Measurements from ENCODE around the gene ABCC10.

Gene ABCC10

DNA sequence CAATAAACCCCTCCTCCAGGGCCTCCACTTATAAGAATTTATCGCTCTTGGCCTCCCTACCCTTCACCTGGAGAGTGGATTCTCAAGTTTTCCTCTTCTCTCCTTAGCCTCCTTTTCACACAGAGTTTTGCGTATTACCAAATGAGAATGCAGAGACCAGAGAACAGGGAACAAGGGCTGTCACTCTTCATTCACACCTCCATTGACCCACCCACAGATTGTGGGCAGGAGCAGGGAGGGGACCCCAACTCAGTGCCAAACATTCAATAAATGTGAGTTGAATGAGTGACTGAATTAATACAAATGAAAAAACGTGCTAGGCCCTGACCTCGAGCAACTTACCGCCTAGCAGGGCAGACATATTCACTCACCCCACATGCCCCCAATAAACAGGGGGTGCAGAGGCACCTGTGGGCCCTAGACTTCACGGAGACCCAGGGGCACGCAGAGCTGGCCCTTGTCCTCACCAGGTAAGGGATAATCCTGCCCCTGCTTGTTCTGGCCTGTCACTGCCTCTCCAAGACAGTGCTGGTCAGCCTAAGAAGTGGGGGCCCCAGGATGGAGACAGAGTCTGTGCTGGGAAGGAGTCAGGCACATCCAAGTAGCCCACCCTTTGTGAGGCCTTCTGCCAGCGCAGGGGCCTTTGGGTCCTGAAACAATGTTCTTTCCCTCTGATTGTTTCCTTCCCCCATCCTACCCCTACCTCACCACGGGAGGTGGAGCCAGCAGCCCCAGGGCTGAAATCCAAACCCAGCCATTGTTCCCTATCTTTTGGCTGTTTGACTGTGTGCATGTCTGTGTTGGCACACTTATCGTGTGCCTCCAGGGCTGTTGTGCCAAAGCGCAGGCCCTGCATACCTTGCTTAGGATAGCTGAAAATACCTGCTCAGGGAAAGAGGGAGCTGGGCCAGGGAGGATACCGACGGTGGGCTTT is 41.7 kb downstream of the ABCC10 start:
- no peak for DNase-seq (ENCODE audit: low read depth)
- TF ChIP-seq, protein P1, sequence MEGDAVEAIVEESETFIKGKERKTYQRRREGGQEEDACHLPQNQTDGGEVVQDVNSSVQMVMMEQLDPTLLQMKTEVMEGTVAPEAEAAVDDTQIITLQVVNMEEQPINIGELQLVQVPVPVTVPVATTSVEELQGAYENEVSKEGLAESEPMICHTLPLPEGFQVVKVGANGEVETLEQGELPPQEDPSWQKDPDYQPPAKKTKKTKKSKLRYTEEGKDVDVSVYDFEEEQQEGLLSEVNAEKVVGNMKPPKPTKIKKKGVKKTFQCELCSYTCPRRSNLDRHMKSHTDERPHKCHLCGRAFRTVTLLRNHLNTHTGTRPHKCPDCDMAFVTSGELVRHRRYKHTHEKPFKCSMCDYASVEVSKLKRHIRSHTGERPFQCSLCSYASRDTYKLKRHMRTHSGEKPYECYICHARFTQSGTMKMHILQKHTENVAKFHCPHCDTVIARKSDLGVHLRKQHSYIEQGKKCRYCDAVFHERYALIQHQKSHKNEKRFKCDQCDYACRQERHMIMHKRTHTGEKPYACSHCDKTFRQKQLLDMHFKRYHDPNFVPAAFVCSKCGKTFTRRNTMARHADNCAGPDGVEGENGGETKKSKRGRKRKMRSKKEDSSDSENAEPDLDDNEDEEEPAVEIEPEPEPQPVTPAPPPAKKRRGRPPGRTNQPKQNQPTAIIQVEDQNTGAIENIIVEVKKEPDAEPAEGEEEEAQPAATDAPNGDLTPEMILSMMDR (IDR thresholded peaks at IDR 0.05; ENCODE audit: control insufficient read depth, extremely low read depth, insufficient read depth): no peak

DNA sequence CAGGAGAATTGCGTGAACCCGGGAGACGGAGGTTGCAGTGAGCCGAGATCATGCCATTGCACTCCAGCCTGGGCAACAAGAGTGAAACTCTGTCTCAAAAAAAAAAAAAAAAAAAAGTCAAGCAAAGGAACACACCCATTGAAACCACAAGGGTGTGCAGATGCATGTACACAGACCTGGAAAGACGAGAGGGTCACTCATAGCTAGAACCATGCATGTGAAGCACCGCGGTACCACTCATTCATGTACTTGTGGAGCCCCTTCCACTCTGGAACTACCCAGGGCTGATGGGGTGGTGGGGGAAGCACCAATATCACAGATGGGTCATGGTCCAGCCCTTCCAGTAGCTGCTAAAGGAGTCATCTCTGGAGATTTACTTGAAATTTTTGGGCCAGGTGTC is 42.6 kb downstream of the ABCC10 start:
- no peak overlapping the region for H3K4me3 ChIP-seq (ENCODE audit: low read depth, low read length)
- TF ChIP-seq, protein P1 (IDR thresholded peaks at IDR 0.05; ENCODE audit: control insufficient read depth, extremely low read depth, insufficient read depth): no peak
- DNase-seq (ENCODE audit: low read depth): no peak

More for the DNA sequence above, 41.7 kb downstream of the ABCC10 start:
- no peak overlapping the region for H3K4me3 ChIP-seq (ENCODE audit: low read depth, low read length)

DNA sequence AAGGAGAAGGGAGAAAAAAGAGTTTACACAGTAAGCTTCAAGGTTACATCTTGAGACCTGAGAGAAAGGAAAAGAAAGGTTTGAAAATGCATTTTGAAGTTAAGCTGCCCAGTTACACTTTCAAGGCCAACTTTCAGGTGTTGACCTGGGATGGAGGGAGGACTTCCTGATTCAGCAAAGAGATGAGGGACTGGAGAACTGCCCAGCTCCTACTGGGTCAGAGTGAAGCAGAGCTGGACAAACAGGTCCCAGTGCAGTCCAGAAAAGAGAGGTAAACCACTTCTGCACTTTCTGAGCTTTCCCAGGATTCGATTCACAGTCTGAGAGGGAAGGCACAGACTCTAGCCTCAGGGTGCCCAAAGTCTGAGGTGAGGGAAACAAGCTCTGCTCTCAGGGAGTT is 44.1 kb downstream of the ABCC10 start:
- peak; percentile 74 for DNase-seq (ENCODE audit: low read depth)
- TF ChIP-seq, protein P1 (IDR thresholded peaks at IDR 0.05; ENCODE audit: control insufficient read depth, extremely low read depth, insufficient read depth): no peak
- no peak overlapping the region for H3K4me3 ChIP-seq (ENCODE audit: low read depth, low read length)

DNA sequence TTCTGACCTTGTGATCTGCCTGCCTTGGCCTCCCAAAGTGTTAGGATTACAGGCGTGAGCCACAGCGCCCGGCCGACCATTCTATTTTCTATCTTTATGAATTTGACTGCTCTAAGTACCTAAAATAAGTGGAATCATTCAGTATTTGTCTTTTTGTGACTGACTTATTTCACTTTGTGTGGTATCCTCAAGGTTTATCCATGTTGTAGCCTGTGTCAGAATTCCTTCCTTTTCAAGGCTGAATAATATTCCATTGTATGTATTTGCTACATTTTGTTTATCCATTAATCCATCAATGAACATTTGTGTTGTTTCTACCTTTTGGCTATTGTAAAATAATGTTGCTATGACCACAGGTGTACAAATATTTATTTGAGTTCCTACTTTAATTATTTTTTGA is 45.2 kb downstream of the ABCC10 start:
- TF ChIP-seq, protein P1 (IDR thresholded peaks at IDR 0.05; ENCODE audit: control insufficient read depth, extremely low read depth, insufficient read depth): no peak
- no peak overlapping the region for H3K4me3 ChIP-seq (ENCODE audit: low read depth, low read length)
- no peak for DNase-seq (ENCODE audit: low read depth)

DNA sequence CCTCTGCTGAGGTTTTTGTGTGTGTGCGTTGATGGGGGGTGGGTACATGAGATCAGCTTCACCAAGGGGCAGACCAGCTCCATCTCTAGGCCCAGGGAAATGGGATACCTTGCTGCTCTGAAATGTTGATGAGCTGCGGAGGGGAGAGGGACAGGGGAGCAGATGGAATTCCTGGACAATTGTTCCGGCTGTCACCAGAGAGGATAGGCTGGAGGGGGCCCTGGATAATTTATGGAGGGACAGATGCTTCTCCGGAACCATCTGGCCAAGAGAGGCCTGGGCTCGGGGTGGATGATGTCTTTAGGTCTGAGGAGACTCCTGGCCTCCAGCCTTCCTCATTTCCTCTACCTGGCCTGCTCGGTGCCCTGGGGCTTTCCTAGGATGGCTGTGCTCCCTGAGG is 48.2 kb downstream of the ABCC10 start:
- TF ChIP-seq, protein P1 (IDR thresholded peaks at IDR 0.05; ENCODE audit: control insufficient read depth, extremely low read depth, insufficient read depth): no peak
- DNase-seq (ENCODE audit: low read depth): no peak
- H3K4me3 ChIP-seq (ENCODE audit: low read depth, low read length): no peak overlapping the region

DNA sequence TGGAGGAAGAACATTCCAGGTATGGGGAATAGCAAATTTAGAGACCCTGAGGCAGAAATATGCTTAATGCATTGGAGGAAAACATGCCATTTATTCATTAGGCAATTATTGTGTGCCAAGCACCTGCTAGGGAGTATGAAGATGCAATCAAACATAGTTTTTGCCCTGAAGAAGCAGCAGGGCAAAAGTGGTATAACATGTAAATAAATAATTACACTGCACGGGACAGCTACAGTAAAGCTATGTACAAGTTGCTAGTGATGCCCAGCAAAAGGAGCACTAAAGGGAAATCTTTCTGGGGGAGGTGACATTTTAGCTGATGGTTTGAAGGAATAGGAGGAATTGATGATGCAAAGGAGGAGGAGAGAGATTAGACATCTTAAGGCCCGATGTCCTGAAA is 49.4 kb downstream of the ABCC10 start:
- DNase-seq (ENCODE audit: low read depth): no peak
- H3K4me3 ChIP-seq (ENCODE audit: low read depth, low read length): peak overlapping the region; percentile 85
- TF ChIP-seq, protein P1 (IDR thresholded peaks at IDR 0.05; ENCODE audit: control insufficient read depth, extremely low read depth, insufficient read depth): no peak

All from LNCaP clone FGC (cell line).